ENCODE results near the gene SERBP1.
"Not testable (repeated sequence)": the region's sequence is repeated elsewhere in the genome, so short reads cannot be mapped to it uniquely, and the experiment has no call there.

GRCh38 chr1:67417733-67418132 lies 12.5 kb downstream of the SERBP1 start:
- TF ChIP-seq CTCF (IDR thresholded peaks at IDR 0.05; ENCODE audit: poor library complexity, severe bottlenecking); SMC3 (conservative IDR thresholded peaks at IDR 0.05; ENCODE audit: poor library complexity); EZH2 (IDR thresholded peaks at IDR 0.05; ENCODE audit: borderline replicate concordance, insufficient read depth, low read length, poor library complexity, severe bottlenecking): not testable (repeated sequence)

All from neural cell (in vitro differentiated cells).